ENCODE data around the gene NUDT8. TPM values are rescaled to one million over a fixed set of nuclear protein-coding genes. Genes with fewer than 3 reads are reported as not detected.
"Not testable (repeated sequence)": the region's sequence is repeated elsewhere in the genome, so short reads cannot be mapped to it uniquely, and the experiment has no call there.

Gene NUDT8
- polyA plus RNA-seq, 5 donors = 3.1 to 8.1 (median 3.4) TPM

DNA sequence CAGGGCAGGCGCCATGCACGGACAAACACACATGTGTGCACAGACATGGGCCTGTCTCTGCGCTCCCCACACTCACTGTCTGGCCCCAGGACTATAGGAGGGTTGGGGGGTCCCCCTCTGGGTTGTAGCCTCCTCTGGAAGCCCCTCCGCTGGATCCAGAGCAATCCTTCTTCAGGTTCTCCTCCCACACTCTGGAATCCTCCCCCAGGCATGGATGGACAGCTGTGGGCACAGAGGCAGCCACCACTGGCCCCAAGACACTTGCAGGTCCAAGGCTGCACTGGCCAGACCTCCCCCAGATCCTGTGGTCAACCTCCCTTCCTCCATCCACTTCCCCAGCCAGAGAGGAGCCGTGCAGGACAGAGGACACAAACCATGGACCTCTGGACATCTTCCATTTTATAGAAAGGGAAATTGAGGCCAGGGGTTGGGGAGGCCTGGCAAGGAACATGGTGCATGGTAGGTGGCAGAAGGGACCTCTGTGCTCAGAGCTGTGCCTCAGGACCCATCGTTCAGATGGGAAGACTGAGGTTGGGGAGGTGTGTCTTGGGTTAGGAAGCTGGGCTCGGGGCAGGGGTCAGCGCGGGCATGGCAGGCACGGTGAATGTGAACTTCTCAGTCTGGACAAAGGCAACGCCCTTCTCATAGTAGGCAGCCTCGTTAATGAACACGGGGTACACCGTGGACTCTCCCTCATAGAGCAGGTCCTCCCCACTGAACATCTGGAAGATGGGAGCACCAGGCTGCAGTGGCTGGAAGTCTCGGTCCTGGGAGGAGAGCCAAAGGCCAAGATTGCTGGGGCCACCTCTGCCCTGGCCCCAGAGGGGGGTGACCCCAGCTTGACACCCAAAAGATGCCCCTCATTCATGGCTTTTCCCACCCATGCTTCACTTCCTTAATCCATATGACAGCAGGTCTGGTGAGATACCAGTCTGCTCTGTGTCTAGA is 12.7 kb upstream of the NUDT8 start:
- DNase-seq = no peak

DNA sequence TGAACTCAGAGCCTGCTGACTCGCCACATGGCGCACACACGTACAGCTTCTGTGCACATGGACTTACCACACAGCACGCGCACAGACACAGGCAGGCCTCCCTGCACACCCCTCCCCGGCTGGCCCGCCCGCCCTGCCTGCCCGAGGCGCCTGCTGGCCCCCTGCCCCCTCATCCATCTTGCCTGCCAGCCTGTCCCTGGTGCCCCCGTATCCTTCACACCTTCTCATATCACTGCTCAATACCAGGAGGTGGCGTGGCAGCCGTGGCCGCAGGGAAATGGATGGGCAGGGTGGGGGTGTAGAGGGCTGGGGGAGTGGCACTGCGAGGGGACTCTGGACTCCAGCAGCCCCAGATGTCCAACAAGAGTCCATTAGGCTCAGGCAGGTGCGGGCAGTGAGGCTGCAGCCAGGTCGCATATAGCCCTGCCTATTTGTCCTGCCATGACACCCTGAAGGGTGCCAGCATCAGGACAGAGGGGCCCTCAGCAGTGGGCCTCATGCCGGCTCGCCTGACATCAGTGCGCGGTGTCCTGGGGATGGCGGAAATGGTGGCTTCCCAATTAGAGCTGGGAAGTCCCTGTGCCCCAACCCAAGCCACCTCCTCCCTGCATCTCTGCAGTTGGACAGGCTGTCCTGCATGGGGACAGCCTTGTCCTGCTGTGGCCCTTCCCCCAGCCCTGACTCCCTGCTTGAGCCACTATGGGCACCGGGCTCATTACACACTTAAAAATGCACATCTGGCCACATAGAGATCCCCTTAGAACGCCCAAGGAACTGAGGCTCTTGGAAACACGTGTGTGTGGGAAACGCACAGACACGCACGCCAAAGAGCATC is 11.8 kb upstream of the NUDT8 start:
- no peak for DNase-seq

DNA sequence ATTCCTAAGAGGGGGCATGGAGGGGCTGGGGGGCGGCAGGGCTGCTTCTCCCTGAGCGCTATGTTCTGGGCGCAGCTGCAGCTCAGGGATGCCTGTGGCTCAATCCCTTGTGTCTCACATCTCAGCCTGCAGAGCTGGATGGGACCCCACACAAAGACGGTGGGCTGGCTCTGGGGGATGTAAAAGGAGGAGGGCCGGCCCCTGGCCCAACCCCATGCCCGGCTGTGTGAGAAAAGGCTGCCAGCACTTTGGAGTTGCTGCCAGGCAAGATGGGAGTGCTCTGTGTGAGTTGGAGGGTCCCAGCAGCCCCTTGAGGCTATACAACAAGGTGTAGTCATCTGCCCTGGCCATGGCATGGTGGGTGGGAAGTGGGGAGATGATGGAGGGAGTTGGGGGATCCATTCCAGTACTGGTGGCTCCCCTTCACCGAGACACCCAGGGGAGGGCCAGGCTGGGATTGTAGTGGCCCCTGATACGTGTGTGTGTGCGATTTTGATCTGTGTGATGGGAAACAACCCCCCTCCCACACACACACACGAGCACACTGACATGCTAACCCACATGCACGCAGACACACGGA is 11.1 kb upstream of the NUDT8 start:
- DNase-seq = no peak

DNA sequence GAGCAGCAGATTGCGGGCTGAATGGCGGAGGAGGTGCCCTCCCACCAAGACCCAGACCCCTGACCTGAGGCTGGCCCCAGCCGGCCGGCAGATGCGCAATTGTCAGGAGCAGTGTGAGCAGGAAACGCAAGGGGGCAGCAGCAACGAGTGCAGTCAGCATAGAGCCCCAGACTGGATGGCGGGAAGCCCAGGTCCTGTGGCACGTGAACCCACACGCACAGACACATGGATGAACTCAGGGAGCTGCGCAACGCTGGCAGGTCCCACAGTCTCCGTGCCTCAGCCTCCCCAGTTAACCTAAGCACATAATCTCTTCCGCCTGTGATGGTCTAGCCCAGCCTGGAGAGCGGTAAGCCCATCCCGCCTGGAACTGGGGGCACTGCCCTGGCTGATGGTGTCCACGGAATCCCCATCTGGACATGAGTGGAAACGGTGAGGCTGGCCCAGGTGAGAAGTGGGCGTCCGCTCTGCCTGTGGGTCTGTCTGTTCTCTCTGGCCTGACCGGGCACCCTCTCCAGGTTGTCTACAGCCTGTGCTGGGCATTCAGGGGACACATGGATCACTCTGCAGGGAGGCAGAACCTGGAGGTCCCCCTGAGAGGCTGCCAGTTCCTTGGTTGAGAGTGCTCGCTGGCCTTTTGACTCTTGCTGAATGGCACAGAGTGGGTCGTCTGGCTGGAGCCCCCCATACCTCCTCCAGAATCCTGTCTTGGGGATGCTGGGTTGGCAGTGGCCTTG is 10.5 kb upstream of the NUDT8 start:
- no peak for DNase-seq

DNA sequence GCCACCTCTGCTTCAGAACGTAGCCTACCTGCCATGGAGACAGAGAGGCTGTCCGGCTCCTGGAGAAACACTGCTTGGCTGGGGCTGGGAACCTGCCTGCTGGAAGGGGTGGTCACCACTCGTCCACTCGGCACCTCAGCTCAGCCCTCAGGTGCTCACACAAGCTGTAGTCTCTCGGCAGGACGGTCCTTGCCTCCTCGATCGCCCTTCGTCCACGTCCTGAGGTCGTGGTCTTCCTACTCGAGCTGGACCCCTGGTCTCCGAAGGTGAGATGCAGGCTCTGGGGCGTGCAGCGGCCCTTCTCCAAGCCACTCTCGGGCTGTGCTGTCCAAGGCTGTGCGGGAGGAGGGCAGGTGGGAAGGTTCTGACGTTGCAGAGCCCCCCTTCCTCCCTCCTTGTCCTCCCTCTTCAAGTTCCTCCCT is 9.7 kb upstream of the NUDT8 start, which contains the start of gene TBX10:
Gene TBX10, minus strand, starts transcription at position 326 of the 422 bp plus-strand sequence. Its CDS starts 291 bp downstream, at position 35.
- no peak for DNase-seq

DNA sequence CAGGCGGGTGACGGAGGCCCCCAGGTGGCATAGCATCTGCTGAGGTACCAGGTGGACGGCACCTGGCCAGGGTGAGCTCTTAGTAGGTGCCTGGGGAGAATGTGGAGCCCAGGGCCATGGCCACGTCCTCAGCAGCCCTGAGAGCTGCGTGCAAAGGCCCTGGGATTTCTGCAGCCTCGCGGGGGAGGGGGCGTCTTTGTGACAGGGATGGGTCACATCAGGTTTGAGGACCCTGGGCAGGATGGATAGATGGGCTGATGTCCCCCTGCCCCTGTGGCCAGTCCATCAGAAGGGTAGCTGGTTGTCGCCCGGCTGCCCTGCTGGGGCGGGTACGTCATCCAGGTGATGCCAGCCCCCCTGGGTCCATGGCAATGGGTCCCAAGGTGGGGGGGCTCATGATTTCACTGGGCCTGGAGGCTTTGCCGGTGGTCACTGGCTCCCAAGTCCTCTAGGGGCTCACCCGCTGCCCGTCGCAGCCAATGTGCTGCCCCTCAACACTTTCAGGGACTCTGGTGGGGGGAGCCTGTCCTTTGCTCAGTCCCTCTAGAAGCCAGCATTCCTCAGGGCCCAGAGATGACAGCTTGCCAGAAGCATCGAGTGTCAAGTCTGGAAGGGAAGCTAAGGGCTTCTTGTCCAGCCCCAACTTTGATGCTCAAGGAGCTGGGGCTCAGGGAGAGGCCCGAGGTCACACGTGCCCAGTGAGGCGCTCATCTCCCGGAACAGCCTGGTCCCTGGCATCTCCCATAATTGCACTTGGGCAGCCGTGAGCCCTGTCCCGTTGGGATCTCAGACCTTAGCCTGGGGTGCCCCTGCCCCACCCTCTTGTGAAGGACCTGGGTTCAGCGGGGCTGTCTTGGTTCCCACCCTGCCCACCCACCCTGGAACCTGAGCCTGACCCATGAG is 9.0 kb upstream of the NUDT8 start:
- no peak for DNase-seq

DNA sequence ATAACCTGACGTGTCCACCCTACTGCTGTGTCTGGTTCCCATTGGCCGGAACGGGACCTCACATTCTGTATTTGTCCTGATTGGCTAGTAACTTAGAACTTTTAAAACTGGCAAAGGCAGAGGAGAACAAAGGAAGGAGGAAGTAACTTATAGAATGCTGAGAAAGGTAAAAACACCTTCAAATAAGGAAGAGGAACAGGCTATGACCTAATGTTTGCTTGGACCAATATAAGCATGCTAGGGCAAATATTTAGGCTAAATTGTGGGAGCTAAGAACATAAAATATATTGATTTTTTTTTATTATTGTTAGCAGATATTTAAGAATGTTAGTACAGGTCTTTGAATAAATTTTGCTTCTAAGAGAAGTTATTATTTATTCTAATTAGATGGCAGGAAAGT is 7.7 kb upstream of the NUDT8 start:
- DNase-seq = not testable (repeated sequence)

DNA sequence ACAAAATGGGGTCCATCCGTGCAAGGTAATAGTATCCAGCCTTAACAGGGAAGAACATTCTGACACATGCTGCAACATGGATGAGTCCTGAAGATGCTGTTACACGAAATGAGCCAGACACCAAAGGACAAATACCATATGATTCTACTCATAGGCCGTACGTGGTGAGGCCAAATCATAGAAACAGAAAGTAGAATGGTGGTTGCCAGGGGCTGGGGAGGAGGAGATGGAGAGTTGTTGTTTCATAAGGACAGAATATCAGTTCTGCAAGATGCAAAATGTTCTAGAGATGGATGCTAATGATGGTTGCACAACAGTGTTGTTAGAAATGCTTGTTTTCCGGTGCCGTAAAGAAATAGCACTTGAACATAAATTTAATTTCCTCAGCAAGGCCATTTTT is 7.2 kb upstream of the NUDT8 start:
- no peak for DNase-seq

DNA sequence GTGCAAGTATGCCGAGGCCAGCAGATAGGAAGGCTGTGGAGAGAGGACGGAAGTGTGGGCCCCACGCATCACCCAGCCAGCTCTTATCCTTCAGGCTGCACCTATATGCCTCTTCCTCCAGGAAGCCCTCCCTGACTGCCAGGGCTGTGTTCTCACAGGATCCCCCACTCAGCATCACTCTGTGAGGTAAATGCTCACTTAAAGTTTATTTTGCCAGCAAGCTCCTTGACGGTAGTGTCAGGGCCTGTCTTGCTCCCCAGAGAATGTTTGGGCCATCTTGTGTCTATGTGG is 5.4 kb upstream of the NUDT8 start:
- no peak for DNase-seq

DNA sequence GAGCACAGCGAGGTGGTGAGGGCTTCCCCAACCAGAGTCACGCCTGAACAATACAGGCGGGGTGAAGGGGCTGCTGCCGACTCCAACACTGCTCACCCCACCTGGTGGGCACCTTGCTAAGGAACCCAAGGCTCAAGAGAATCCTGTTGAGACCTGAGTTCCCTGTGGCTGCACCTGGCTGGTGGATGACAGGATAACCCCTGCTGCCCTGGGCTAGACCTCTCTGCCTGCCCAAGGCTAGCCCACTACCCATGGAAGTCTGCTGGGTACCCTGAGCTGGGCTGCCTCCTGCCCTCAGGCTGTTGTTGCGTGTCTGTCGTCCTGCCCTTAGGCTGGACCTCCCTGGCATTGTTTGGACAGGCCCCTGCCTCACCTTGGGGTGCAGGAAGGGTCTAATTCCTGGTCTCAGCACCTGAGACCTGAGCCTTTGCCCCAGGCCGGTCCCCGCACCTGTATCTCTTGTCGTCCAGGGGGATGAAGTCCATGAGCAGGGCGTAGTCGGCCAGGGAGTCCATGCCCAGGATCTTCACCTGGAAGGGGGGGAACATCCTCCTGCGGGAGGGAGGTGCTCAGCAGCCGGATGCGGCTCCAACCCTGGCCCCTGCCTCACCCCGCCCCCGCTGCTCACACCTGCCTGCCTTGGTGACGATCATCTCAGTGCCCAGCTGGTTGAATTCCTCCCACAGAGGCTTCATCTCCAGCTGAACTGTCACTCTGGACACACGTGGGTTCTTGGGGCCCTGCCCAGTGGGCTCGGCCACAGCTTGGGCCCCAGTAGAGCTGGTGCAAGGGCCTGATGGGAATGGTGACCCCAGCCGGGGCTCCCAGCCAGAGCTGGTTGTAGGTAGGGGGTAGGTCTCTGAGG is 4.9 kb upstream of the NUDT8 start:
- DNase-seq = no peak

DNA sequence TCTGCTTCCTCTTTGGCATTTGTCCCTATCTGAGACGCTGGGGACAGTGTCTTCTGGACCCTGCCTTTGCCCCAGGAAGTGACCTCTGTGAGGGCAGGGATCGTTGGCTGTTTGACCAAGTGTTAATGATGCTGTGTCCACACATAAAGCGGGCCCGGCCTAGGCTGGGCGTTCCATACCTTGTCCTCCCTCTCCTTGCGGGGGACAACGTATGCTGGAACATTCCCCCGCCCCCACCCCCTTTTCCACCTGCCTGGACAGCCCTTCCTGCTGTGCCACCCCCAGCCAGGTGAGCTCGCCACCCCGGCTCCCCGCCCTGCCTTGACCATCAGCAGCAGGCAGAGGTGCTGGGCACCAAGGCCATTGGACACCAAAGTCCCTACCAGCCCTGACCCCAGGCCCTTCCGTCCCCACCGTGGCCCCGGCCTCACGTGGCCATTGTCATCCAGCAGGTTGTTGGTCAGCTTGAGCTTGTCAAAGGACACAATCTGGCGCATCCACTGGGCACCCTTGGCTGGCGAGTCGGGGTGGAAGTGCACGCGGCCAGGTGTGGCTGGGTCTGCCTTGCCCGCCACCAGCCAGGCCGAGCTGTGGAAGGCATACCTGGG is 4.1 kb upstream of the NUDT8 start:
- no peak for DNase-seq

DNA sequence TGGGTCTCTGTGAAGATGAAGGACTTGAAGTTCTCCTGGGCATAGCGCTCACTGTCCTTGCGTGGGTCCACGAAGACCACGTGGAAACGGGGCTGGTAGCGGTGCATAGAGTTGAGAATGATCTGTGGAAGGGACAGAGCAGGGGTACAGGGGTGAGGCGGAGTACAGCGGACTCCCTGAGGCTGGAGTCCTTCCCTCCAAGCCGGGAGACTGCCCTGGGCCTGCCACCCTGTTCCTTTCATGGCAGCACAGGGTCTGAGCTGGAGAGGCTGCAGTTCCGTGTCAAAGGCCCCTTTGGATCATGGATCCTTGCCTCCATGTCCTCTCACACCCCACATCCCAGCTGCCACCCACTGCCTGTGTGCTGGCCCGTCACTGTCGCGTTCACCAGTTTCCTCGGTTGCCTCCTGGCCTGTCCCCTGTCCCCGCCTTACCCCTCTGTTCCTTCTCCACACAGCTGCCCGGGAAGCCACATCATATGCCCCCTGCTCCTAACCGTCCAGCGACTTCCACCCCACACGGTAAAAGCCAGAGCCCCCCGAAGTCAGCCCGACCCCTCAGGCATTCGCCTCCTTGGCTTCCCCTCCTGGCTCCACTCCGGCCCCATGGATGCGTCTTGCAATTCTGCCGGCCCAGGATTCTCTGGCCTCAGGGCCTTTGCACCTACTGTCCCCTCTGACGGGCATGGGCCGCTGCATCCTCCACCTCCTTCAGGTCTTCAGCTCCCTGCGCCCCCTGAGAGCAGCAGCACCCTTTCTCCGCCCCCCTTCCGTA is 3.4 kb upstream of the NUDT8 start:
- no peak for DNase-seq

DNA sequence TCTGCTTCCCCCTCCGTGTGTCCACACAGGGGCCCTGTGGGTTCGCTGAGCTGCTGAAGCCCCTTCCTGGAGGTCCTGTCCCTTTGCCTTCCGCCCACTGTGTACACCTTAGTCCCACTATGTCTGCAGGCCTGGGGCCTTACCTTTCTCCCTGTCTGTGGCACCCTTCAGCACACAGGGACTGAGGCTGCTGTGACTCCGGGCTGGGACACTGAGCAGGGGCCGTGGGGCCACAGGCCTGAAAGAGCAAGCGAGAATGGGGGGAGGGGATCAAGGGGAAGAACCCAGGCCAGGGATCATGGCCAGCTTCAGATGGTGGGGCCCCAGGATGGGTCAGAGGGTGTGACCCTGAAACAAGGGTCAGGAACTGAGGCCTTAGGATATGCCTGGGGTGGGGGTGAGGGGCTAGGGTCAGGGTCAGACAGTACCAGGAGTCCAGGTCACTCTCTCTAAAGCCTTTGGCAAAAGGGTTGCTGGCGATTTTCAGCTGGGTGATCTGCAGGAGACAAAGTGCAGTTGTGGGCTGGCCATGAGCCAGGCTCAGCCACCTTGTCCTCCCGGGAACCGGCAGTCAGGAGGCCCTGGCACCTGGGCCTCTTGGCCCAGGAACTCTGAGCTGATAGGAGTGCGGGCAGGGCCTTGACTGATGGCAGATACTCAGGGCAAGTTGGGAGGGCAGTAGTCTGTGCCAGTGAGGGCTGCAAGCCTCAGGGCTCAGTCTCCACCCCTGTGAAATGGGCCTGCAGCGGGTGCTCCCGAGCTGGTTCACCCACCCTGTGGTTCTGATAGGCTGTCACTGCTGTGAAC is 2.6 kb upstream of the NUDT8 start:
- no peak for DNase-seq

DNA sequence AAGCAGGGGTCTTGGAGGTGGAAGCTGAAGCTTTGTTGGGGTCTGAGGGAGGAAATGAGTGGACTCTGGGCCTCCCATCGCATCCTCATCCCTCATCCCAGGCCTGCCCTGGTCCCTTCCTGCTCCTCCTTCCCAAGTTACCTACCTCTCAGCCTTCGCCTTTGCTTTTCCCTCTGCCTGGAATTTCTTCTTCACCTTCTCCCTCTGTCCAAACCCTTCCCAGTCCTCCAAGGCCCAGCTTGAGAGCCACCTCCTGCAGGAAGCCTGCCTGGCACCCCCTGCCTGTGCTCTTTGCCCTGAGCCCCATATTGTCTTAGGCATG is 2.1 kb upstream of the NUDT8 start:
- no peak for DNase-seq

DNA sequence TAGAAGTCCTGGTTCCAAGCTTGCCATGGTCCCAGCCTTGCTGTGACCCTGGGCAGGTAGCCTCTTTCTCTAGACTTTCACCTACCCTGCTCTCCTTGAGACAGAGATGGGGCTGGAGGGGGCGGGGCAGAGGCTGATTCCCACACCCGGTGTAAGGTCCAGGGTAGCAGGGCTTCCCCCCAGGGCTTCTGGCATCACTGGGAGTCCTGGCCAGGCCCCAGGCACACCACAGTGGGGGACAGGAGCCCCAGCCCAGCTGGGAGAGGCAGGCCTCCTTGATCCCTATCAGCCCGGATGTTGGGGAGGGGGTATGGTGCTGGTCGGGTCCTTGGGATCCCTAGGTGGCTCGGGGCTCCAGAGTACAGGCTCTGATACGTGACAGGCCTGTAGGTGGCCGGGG is 1.7 kb upstream of the NUDT8 start:
- no peak for DNase-seq

DNA sequence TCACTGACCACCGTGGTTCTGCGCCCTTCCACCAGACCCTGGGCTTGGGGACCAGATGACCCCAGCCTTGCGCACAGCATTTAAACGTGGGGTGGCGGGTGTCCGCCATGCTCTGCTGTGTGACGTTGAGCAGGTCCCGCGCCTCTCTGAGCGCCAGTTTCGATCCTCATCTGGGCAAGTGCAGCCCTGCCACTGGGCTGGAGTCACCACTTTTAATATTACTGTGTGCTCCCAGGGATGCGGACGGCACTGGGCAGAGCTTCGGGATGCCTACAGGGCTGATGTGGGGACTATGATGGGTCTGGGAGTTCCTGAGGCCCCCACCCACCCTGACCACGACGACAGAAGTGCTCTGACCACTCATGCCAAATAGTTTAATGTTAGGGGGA is 1.2 kb upstream of the NUDT8 start:
- DNase-seq = no peak

DNA sequence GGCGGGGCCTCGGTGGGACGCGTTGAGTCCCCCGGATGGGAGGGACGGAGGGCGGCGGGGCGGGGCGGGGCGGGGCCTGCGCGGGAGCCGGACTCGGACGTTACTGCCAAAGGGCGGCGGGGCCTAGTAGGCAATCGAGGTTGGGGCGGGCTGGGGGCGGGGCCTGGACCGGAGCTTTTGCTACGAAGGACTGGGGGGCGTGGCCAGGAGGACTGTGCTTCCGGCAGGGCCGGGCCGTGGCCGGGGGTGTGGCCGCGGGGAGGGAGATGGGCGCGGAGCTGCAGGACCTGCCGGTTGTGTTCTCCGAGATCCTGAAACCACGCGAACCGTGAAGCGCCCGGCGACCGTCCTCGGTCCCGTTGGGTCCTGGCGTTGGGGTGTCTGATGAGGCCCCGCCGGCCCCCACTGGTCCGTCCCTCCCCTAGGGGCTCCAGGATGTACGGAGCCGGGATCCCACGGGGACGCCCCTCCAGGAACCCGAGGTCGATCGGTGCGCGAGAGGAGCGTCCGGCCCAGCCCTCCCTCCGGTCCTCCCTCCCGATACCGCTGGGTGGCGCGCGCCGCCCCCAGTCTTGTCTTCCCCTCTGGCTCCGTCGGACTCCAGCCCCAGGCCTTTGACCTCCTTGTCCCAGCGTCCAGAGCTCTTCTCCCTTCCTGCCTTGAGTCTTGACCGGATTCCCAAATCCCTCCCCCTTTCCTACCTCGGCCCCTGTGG is 648 bp upstream of the NUDT8 start:
- peak; percentile 97 for DNase-seq

All from right lung (tissue), 5 donors.